NCI-H226 (cell line): ENCODE measurements around the gene RPS4Y1.
"Not testable (repeated sequence)": the region's sequence is repeated elsewhere in the genome, so short reads cannot be mapped to it uniquely, and the experiment has no call there.

ENCODE experiments used
- DNase-seq: peaks from one replicate; pipeline ENCODE4 v3.0.0-alpha.2; 2015

Gene RPS4Y1

DNA sequence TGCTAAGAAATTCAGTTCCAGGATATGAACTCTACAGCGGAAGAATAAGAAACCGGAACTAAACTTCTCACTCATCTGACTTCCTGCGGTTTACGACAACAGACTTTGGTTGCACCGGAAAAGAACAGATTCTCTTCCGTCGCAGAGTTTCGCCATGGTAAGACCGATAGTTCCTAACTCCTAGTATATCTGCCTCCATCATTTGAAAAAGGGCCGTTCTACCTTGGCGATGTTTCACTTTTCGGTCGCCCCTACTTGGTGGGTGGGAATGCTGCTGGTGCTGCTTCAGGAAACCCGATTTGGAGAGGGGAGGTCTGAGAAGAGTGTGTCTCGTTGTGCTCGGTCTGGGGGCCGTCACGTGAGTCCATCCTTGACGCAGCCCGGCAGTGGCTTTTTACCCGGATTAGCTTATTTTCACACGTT, at the start of gene RPS4Y1:
Gene RPS4Y1 (plus strand): TSS at position 132 of the 423 bp plus-strand sequence. CDS start 23 bp downstream, at position 155.
- DNase-seq = peak; percentile 56

DNA sequence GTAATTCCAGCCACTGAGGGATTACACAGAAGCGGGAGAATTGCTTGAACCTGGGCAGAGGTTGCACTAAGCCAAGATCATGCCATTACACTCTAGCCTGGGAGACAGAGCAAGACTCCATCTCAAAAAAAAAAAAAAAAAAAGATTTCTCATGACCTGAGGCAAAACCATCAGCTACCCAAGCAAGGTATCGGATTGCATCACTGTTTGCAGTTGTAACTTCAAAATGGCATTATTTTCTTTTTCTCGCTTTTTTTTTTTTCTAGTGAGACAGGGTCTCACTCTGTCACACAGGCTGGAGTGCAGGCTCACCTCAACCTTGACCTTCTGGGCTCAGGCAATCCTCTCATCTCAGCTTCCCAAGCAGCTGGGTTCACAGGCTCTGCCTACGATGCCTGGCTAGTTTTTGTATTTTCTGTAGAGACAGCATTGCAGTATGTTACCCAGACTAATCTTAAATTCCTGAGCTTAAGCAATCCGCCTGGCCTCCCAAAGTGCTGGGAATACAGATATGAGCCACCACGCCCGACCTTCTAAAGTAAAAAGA, 44.4 kb upstream of the RPS4Y1 start:
- DNase-seq = peak; percentile 21

DNA sequence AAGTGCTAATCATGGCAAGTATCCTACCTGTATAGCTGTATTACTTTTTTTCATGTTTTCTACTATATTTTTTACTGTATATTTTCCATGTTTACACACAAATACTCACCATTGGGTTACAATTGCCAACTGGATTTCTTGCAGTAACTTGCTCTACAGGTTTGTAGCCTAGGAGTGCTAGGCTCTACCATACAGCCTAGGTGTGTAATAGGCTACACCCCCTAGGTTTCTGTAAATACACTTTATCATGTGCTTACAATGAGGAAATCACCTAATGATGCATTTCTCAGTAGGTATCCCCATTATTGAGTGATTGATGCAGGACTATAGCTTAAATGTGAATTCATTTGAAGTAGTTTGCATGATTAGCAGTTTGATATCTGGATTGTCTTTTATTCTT, 43.4 kb upstream of the RPS4Y1 start:
- no peak for DNase-seq

DNA sequence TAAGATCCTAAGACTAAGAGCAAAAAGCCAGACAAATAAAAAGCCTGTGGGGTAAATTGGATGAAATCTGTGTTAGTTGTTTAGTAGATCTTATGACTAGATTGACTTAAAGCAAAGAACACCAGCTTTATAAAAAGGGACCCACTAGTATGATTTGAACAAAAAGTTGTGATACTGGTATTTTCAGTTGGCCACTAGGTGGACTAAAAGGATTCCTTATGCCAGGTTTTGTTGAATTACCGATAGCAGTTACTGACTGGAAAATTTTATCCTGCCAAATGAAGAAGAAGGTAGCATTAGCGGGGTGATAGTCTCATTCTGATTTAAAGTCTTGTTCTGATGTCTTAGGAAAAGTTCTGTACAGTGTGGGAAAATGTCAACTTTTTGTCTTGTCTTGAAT, 41.2 kb upstream of the RPS4Y1 start:
- no peak for DNase-seq

DNA sequence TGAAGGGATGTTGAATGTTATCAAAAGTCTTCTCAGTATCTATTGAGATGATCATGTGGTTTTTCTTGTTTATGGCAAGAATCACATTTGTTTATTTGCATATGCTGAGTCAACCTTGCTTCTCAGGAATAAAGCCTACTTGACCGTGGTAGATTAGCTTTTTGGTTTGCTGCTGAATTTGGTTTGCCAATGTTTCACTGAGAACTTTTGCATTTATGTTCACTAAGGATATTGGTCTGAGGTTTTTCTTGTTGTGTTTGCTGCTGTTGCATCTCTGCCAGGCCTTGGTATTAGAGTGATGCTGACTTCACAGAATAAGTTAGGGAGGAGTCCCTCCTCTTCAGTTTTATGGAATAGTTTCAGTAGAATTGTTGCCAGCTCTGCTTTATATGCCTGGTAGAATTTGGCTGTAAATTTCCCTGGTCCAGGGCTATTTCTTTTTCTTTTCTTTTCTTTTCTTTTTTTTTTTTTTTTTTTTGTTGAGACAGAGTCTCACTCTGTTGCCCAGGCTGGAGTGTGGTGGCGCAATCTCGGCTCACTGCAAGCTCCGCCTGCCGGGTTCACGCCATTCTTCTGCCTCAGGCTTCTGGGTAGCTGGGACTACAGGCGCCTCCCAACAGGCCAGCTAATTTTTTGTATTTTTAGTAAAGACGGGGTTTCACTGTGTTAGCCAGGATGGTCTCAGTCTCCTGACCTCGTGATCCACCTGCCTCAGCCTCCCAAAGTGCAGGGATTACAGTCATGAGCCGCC, 24.1 kb upstream of the RPS4Y1 start:
- not testable (repeated sequence) for DNase-seq

GRCh38 chrY:2824471-2824870, 16.9 kb upstream of the RPS4Y1 start:
- peak; percentile 23 for DNase-seq

DNA sequence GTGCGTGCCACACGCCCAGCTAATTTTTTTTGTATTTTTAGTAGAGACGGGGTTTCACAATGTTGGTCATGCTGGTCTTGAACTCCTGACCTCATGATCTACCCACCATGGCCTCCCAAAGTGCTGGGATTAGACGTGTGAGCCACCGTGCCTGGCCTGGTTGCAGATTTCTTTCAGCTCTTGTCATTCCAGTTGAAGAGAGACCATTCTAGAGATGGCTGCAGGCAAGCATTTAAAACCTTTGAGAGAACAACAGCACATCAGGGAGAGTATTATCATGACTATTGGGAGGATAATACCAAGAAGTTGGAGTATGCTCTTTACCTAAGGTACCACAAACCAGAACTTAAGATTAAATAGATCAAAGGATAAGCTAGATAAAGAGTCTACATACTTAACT, 12.9 kb upstream of the RPS4Y1 start:
- no peak for DNase-seq

GRCh38 chrY:2835230-2835629, 6.2 kb upstream of the RPS4Y1 start:
- peak; percentile 37 for DNase-seq

DNA sequence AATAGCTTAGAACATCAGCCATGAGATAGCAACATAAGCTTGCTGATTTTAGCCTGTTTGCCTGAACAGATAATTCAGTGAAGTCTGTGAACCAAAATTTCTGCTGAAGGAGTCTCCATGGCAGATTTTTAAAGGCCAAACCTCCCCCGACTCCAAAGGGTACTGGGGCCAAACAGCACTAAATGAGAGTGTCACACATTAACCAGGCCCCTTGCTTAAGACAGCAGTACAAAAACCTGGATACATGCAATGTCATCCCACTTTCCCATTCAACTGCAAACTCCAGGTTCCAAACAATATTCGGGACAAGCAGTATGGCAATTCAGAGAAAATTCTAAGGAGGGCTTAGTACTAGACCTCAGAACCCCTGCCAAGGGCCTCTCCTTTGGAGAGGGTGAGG, 4.3 kb upstream of the RPS4Y1 start:
- DNase-seq = no peak

DNA sequence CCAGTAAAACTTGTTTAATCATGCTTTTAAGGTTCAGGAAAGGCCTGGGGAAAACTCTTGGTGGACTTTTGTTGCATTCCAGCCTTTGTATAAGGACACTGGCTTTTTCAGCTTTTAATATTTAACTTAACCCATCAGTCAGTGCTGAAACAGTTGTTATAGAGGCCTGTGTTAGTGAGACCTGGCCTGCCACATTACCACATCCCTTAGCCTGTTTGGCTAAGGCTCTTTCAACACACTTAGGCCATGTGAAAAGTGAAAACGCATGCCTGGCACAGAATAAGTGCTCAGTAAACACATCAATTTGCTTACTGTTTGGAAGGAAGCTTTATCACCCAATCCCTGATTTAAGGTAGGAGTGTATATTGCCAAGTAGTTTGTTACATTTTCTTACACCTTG, 3.5 kb upstream of the RPS4Y1 start:
- no peak for DNase-seq

- DNase-seq = no peak
Observed at GRCh38 chrY:2846791-2847190, 5.4 kb downstream of the RPS4Y1 start.

DNA sequence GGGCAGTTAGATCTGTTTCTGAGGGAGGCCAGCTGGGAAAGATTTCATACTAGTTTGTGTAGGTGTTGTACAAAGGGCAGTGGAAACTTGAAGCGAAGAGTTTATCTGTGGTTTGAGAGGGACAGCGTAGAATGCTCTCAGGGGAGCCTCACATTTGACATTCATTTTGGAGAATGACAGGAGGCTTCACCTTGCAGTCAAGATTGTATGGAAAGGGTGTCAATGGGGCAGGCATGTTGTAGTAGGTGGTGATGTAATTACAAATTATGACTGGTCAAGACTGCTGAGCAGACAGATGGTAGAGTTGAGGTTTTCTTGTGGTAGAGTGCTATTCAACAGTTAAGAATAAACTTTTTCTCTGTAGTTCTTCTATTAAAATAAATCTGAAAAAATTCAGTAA, 7.0 kb downstream of the RPS4Y1 start:
- no peak for DNase-seq

GRCh38 chrY:2849368-2849767, 8.0 kb downstream of the RPS4Y1 start:
- no peak for DNase-seq

DNA sequence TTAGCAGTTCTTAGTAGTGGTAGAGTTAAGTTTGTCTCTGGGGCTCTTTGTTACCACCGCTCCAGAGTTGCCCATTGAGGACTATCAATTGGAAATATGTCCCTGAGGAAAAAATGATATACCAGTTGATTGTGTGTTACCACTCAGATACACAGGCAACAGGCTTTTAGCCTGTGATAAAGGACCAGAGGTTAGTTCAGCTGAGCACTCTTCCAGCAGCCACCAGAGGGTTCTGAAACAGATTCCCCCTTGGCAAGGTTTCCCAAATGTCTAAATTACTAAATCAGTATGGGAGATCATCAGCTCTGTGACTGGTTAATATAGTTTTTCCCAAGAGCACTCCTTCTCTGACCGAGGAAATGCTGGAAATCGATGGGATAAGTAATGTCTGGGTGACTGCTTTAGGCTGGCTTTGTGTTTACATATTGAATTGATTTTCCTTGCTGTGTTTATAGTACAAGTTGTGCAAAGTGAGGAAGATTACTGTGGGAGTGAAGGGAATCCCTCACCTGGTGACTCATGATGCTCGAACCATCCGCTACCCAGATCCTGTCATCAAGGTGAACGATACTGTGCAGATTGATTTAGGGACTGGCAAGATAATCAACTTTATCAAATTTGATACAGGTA, 12.9 kb downstream of the RPS4Y1 start:
- no peak for DNase-seq

- DNase-seq = no peak
Observed at GRCh38 chrY:2857068-2857467, 15.7 kb downstream of the RPS4Y1 start.

- no peak for DNase-seq
Observed at GRCh38 chrY:2857686-2858085, 16.3 kb downstream of the RPS4Y1 start.

DNA sequence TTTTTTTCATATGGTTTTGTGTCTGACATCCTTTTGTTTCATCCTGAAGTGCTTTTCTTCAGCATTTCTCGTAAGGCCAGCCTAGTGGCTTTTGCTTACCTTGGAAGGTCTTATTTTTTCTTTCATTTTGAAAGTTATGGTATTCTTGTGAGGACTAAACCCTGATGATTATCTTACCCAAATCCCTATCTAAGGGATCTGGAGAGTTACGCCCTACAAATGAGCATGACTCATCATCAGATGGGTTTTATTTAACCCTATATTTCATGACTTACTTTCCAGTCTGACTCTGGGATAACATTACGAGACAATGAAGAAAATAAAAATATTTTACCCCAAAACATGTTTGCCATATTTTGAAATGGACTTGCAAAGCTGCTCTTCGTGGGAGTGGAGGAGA, 18.4 kb downstream of the RPS4Y1 start:
- DNase-seq = no peak

- peak; percentile 47 for DNase-seq
Observed at GRCh38 chrY:2860511-2860910, 19.1 kb downstream of the RPS4Y1 start.

GRCh38 chrY:2866581-2866980, 25.2 kb downstream of the RPS4Y1 start:
- no peak for DNase-seq

GRCh38 chrY:2867469-2867868, 26.1 kb downstream of the RPS4Y1 start:
- DNase-seq = no peak

DNA sequence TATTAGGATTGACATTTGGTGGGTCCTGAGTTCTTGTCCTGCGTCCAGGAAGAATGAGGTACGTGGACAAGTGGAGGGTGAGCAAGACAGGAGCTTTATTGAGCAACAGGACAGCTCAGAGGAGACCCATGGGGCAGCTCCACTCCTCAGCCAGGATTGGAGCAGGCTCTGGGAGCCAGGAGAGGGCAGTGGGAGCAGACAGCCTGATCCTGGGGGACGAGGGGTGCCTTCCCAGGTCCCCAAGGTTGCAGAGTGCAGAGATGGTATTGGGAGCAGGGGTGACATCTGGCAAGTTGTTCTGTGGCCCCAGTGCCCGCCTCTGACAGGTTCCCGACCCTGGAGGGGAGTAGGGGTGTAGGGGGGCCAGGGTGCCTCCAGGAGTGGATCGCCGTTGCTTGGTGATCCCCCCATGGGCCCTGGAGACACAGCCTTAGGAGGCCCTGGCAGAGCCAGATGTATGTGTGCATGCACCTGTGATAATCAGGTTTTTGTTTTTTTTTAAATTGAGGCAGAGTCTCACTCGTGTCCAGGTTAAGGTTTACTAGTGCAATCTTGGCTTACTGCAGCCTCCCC, 26.7 kb downstream of the RPS4Y1 start:
- DNase-seq = no peak

DNA sequence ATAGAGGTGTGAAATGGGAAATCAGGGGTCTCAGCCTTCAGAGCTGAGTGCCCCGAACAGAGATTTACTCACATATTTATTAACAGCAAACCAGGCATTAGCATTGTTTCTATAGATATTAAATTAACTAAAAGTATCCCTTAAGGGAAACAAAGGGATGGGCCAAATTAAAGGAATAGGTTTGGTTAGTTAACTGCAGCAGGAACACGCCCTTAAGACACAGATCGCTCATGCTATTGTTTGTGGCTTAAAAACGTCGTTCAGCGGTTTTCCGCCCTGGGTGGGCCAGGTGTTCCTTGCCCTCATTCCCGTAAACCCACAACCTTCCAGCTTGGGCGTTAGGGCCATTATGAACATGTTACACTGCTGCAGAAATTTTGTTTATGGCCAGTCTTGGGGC, 30.8 kb downstream of the RPS4Y1 start:
- DNase-seq = not testable (repeated sequence)

GRCh38 chrY:2874211-2874610, 32.8 kb downstream of the RPS4Y1 start:
- DNase-seq = no peak

- peak; percentile 19 for DNase-seq
Observed at GRCh38 chrY:2883561-2883960, 42.2 kb downstream of the RPS4Y1 start.
